HG03469 (cell line): ENCODE results near the gene ARHGAP6.
"Not testable (repeated sequence)": the region's sequence is repeated elsewhere in the genome, so short reads cannot be mapped to it uniquely, and the experiment has no call there.

Experiments
- ATAC-seq: cut with Tn5 transposase; IDR thresholded peaks from one replicate; pipeline ENCODE4 v1.9.1; 2021; ENCODE audit warnings: mild to moderate bottlenecking, moderate library complexity, moderate number of reproducible peaks; ENCODE audit not compliant: unreplicated experiment

ARHGAP6 gene

GRCh38 chrX:11129534-11130105, 536.1 kb downstream of the ARHGAP6 start:
- ATAC-seq, result no peak

- no peak for ATAC-seq
These were observed 540.7 kb downstream of the ARHGAP6 start for GRCh38 chrX:11125060-11125459.

- no peak for ATAC-seq
These were observed 541.6 kb downstream of the ARHGAP6 start for GRCh38 chrX:11124112-11124511.

GRCh38 chrX:11123087-11123486, 542.6 kb downstream of the ARHGAP6 start:
- ATAC-seq, result not testable (repeated sequence)

GRCh38 chrX:11119313-11119943, 546.3 kb downstream of the ARHGAP6 start:
- ATAC-seq, result no peak

- no peak for ATAC-seq
These were observed 548.0 kb downstream of the ARHGAP6 start for GRCh38 chrX:11117745-11118144.

- no peak for ATAC-seq
These were observed 552.0 kb downstream of the ARHGAP6 start for GRCh38 chrX:11113731-11114130.

- ATAC-seq, result no peak
These were observed 553.8 kb downstream of the ARHGAP6 start for GRCh38 chrX:11111947-11112346.

GRCh38 chrX:11111037-11111851, 554.5 kb downstream of the ARHGAP6 start, which contains the start of gene HCCS:
HCCS (plus strand) TSS chrX:11111332; CDS start chrX:11112061, 729 bp downstream.
- peak; percentile 84 for ATAC-seq

GRCh38 chrX:11109968-11110367, 555.8 kb downstream of the ARHGAP6 start:
- no peak for ATAC-seq

- ATAC-seq, result no peak
These were observed 557.3 kb downstream of the ARHGAP6 start for GRCh38 chrX:11108253-11108941.

GRCh38 chrX:11105080-11105479, 560.6 kb downstream of the ARHGAP6 start:
- no peak for ATAC-seq

GRCh38 chrX:11103751-11104150, 562.0 kb downstream of the ARHGAP6 start:
- no peak for ATAC-seq

GRCh38 chrX:11103006-11103405, 562.7 kb downstream of the ARHGAP6 start:
- ATAC-seq, result no peak

GRCh38 chrX:11100281-11101035, 565.3 kb downstream of the ARHGAP6 start:
- ATAC-seq, result no peak

- ATAC-seq, result no peak
These were observed 566.3 kb downstream of the ARHGAP6 start for GRCh38 chrX:11099465-11099864.

- no peak for ATAC-seq
These were observed 567.8 kb downstream of the ARHGAP6 start for GRCh38 chrX:11097933-11098332.

- no peak for ATAC-seq
These were observed 575.9 kb downstream of the ARHGAP6 start for GRCh38 chrX:11089802-11090201.
